ENCODE results near the gene CYYR1. TPM values are rescaled to one million over a fixed set of nuclear protein-coding genes. Genes with fewer than 3 reads are reported as not detected.

Gene CYYR1
- total RNA-seq, 1 donor from 2014 or later = 51.3 TPM

DNA sequence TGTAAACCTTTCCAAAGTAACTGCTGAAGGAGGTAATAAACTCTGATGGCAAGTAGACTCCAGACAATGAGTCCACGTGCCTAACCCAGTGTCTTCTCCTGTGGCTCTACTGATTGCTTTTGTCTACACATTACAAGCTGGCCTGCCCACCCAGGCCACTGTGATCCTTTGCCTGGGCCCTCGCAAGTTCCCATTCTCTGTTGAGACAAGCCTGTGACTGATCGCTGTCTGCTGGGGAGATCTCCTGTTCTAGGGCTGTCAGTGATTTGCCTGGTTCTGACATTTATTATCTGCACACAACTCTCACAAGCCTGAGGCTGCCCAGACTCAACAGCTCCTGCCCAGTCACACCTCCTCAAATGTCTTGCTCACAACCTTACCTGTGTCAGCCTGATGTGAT lies 81.4 kb downstream of the CYYR1 start:
- intact Hi-C loops (cut with DNase I) = no loop called here
- ATAC-seq = no peak
- Histone ChIP-seq H3K36me3 (no peaks in the 10 kb centered on the region), H3K9me3 (no peaks in the 10 kb centered on the region), H3K4me3 (no peak overlapping the region), H3K27ac (no peak overlapping the region), H3K4me1 (no peaks in the 10 kb centered on the region), H3K27me3 (no peaks in the 10 kb centered on the region)
- TF ChIP-seq, protein P1, sequence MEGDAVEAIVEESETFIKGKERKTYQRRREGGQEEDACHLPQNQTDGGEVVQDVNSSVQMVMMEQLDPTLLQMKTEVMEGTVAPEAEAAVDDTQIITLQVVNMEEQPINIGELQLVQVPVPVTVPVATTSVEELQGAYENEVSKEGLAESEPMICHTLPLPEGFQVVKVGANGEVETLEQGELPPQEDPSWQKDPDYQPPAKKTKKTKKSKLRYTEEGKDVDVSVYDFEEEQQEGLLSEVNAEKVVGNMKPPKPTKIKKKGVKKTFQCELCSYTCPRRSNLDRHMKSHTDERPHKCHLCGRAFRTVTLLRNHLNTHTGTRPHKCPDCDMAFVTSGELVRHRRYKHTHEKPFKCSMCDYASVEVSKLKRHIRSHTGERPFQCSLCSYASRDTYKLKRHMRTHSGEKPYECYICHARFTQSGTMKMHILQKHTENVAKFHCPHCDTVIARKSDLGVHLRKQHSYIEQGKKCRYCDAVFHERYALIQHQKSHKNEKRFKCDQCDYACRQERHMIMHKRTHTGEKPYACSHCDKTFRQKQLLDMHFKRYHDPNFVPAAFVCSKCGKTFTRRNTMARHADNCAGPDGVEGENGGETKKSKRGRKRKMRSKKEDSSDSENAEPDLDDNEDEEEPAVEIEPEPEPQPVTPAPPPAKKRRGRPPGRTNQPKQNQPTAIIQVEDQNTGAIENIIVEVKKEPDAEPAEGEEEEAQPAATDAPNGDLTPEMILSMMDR (IDR thresholded peaks at IDR 0.05) = no peak
- no peak for DNase-seq

DNA sequence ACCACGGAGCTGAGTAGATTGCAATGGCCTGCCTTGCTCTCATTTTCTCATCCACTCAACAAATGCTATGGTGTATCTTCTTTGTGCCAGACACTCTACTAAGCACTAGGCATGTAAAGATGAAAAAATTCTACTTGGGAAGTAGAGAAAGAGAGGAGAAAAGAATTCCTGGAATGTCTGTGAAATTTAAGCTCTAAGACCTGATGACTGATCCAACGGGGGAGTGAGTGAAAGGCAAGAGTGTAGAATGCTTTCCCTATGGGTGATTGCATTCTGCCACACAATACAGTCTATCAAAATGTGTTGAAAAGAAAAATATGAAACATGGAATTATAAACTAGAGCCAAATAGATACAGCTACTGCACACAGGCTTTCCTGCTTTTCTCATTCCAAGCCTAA lies 82.3 kb downstream of the CYYR1 start:
- DNase-seq = no peak
- no peak overlapping the region for H3K4me3 ChIP-seq
- no peaks in the 10 kb centered on the region for H3K4me1 ChIP-seq
- no peaks in the 10 kb centered on the region for H3K9me3 ChIP-seq
- no peak overlapping the region for H3K27ac ChIP-seq
- no peak for ATAC-seq
- no peaks in the 10 kb centered on the region for H3K36me3 ChIP-seq
- intact Hi-C loops (cut with DNase I) = no loop called here
- no peaks in the 10 kb centered on the region for H3K27me3 ChIP-seq
- TF ChIP-seq, protein P1 (IDR thresholded peaks at IDR 0.05) = no peak

DNA sequence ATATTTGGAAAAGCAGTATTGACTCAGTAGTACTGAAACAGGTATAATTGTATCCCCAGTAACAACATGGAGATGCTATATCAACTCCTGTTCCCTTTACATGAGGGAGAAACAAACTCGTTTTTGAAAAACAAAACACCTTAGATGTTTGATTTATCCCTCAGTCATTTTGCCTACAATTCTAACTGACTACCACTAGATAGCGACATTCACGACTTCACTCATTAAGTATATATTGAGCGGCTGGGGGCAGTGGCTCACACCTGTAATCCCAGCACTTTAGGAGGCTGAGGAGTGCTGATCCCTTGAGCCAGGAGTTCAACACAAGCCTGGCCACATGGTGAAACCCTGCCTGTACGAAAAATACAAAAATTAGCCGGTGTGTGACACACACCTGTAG lies 83.3 kb downstream of the CYYR1 start:
- Histone ChIP-seq H3K4me3 (no peak overlapping the region), H3K9me3 (no peaks in the 10 kb centered on the region), H3K4me1 (no peaks in the 10 kb centered on the region), H3K27me3 (no peaks in the 10 kb centered on the region), H3K36me3 (no peaks in the 10 kb centered on the region), H3K27ac (no peak overlapping the region)
- DNase-seq (no peak), ATAC-seq (no peak)
- TF ChIP-seq, protein P1 (IDR thresholded peaks at IDR 0.05) = no peak
- intact Hi-C loops (cut with DNase I) = no loop called here

DNA sequence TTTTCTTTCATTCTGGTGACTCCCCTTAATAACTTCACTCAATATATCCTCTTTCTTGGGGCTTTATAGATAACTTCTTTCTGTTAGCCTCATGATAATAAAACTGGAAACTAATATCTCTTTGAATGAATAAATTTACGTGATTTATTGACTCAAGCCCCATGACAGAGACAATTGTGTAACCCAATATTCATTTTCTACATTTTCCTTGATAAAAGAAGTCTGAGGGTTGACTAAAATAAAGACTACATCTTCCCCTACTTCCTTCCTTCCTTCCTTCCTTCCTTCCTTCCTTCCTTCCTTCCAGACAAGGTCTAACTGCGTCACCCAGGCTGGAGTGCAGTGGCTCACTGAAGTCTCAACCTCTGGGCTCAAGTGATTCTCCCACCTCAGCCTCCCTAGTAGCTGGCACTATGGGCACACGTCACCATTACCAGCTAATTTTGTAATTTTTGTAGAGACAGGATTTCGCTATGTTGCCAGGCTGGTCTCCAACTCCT lies 85.1 kb downstream of the CYYR1 start:
- Histone ChIP-seq H3K27me3 (no peaks in the 10 kb centered on the region), H3K9me3 (no peaks in the 10 kb centered on the region), H3K36me3 (no peaks in the 10 kb centered on the region), H3K4me3 (no peak overlapping the region), H3K27ac (no peak overlapping the region), H3K4me1 (no peaks in the 10 kb centered on the region)
- TF ChIP-seq, protein P1 (IDR thresholded peaks at IDR 0.05) = no peak
- DNase-seq = no peak
- intact Hi-C loops (cut with DNase I) = no loop called here
- ATAC-seq = no peak

DNA sequence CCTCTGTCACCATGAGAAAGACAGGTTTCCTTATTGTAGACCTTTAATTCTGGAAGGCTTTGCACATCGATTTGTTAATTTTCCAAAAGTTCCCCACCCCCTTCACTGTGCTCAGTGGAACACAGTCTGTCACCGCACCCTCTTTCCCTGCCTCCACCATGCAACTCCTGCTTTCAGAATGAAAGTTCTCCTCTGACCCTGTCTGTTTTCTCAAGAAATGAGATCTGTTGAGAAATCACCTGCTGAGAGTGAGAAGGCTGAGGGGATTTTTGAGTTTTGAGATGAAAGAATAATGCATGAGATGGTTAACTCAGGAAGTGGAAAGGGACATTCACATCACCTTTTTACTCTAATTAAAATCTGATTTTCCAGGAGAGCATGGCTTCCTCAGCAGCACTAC lies 99.6 kb downstream of the CYYR1 start:
- intact Hi-C loops (cut with DNase I) = no loop called here
- Histone ChIP-seq H3K36me3 (no peaks in the 10 kb centered on the region), H3K4me1 (no peaks in the 10 kb centered on the region), H3K4me3 (no peak overlapping the region), H3K27ac (no peak overlapping the region), H3K27me3 (no peaks in the 10 kb centered on the region), H3K9me3 (no peaks in the 10 kb centered on the region)
- TF ChIP-seq, protein P1 (IDR thresholded peaks at IDR 0.05) = no peak
- no peak for ATAC-seq
- no peak for DNase-seq

DNA sequence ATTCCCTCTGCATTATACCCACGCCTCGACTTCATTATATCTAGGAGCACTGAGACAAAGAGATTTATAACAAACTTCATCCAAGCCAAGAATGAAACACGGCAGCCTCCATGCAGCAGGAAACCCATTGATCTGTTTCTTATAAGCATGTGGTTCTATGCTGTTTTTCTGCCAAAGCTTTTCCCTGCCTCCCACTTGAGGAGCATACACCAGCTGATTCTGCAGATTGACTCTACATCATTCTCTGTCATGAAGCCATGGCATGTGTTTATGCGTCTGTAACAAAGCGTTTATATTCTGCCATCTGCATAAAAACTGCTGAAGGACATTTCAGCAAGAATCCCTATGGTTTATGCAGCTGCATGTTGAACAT lies 102.0 kb downstream of the CYYR1 start:
- TF ChIP-seq, protein P1 (IDR thresholded peaks at IDR 0.05) = no peak
- Histone ChIP-seq H3K4me1 (no peaks in the 10 kb centered on the region), H3K9me3 (no peaks in the 10 kb centered on the region), H3K27ac (no peak overlapping the region), H3K27me3 (no peaks in the 10 kb centered on the region), H3K4me3 (no peak overlapping the region), H3K36me3 (no peaks in the 10 kb centered on the region)
- DNase-seq (no peak), ATAC-seq (no peak)
- intact Hi-C loops (cut with DNase I) = no loop called here

Measured in upper lobe of right lung (tissue), 1 donor.